Spleen (tissue), 11 donors: ENCODE measurements around the gene RYR2. TPM values are rescaled to one million over a fixed set of nuclear protein-coding genes. Genes with fewer than 3 reads are reported as not detected.
"Not testable (repeated sequence)": the region's sequence is repeated elsewhere in the genome, so short reads cannot be mapped to it uniquely, and the experiment has no call there.

Experiments used
- DNase-seq: peaks from one replicate; pipeline ENCODE4 v3.0.0-alpha.2; 2020
- H3K27ac ChIP-seq, 8 donors: fragments of 200-600 bp; sonication (generic) in 7 of 8; 1 replicate in 4 of 8; 2 replicates in 4 of 8; pipeline versions ENCODE4 v1.5.0 to v1.8.0; 2016 to 2021; ENCODE audit warnings: inconsistent platforms in 4 of 8, mild to moderate bottlenecking in 4 of 8, moderate library complexity in 1 of 8
- H3K27me3 ChIP-seq, 7 donors: fragments of 200-600 bp; sonication (generic) in 6 of 7; replicated peaks in 1 of 7; 1 replicate in 4 of 7; 2 replicates in 3 of 7; pipeline versions ENCODE4 v1.5.0 to v1.8.0; 2016 to 2021; ENCODE audit warnings: inconsistent platforms in 3 of 7, mild to moderate bottlenecking in 1 of 7
- H3K36me3 ChIP-seq, 6 donors: fragments of 200-600 bp; sonication (generic) in 5 of 6; 1 replicate in 4 of 6; 2 replicates in 2 of 6; pipeline versions ENCODE4 v1.5.0 to v1.8.0; 2016 to 2021; ENCODE audit warnings: inconsistent platforms in 2 of 6
- H3K4me1 ChIP-seq, 6 donors: fragments of 200-600 bp; sonication (generic) in 5 of 6; 1 replicate in 3 of 6; 2 replicates in 3 of 6; pipeline versions ENCODE4 v1.5.0 to v1.8.0; 2016 to 2021; ENCODE audit warnings: inconsistent platforms in 3 of 6
- H3K4me3 ChIP-seq, 8 donors: fragments of 200-600 bp; sonication (generic) in 7 of 8; 1 replicate in 4 of 8; 2 replicates in 4 of 8; pipeline versions ENCODE4 v1.5.0 to v1.8.0; 2016 to 2021; ENCODE audit warnings: inconsistent platforms in 4 of 8, mild to moderate bottlenecking in 4 of 8, moderate library complexity in 2 of 8
- H3K9me3 ChIP-seq, 8 donors: fragments of 200-600 bp; sonication (generic) in 7 of 8; 1 replicate in 4 of 8; 2 replicates in 4 of 8; pipeline versions ENCODE4 v1.5.0 to v1.8.0; 2016 to 2021; ENCODE audit warnings: inconsistent platforms in 4 of 8
- CTCF ChIP-seq, 11 experiments: fragments of 200-600 bp in 7 of 11; fragments of 450-650 bp in 4 of 11; sonication (generic) in 4 of 11; IDR thresholded peaks in 8 of 11; conservative IDR thresholded peaks in 3 of 11; 1 replicate in 7 of 11; 2 replicates in 4 of 11; pipeline versions ENCODE4 v1.4.0 to v1.8.0; 2016 to 2021; ENCODE audit warnings: antibody characterized with exemption in 11 of 11, inconsistent platforms in 4 of 11, mild to moderate bottlenecking in 1 of 11
- POLR2A ChIP-seq, 3 donors: fragments of 450-650 bp; IDR thresholded peaks; one replicate each; pipeline ENCODE4 v1.5.1; 2017; ENCODE audit warnings: antibody characterized with exemption in 3 of 3, mild to moderate bottlenecking in 1 of 3
- POLR2AphosphoS5 ChIP-seq, 3 donors: sonication (generic); formaldehyde crosslinking; IDR thresholded peaks; one replicate each; pipeline ENCODE4 v1.5.1; 2017; ENCODE audit warnings: antibody characterized with exemption in 3 of 3
- WGBS, 5 donors: extraction: QIAGEN DNeasy Blood & Tissue Kit in 3 of 5; methylation state at CpG; one replicate each; pipeline versions ENCODE4 v1.1.5 to v1.1.7; 2013 to 2018; 5-methylcytosine and 5-hydroxymethylcytosine counted together
- intact Hi-C: fragments of 100-400 bp; cut with DNase I; formaldehyde crosslinking; loops from one replicate; pipeline ENCODE4 v1.15.0; 2023; ENCODE audit warnings: low total_unique reads
- polyA plus RNA-seq, 3 donors: library from polyadenylated mRNA; stranded (reverse); fragments of 200-250 nt; gene quantifications; one replicate each; pipeline ENCODE4 v1.2.1, GENCODE V29; 2013
- total RNA-seq, 7 donors: library from RNA; depleted of rRNA in 3 of 7; stranded (reverse); fragments of >200 nt in 3 of 7; fragmentation: NEBNext Ultra II Directional in 4 of 7; extraction: Animal tissue kit (Norgen Biotek cat#: 25700) in 4 of 7; gene quantifications; one replicate each; pipeline versions ENCODE4 v1.1.0 to v1.2.1, GENCODE V29; 2016 to 2021
- donor health status: healthy with polysubstance abuse.
- donor health status: DM: no; HTN: no; CAD: no; lungs with moderate emphysema.
- donor health status: DM: no; HTN: no; CAD: no.
- donor health status: Bipolar disorder and iron deficiency.
- donor health status: healthy.
- donor health status: DM: no; HTN: no; CAD: no.
- donor health status: DM: yes; HTN: yes; CAD: no.

The RYR2 gene
- total and polyA plus RNA-seq, 10 donors = 0.12 to 7.1 (median 3.7) TPM

- H3K4me1 ChIP-seq = no peaks in the 10 kb centered on the region
- H3K4me3 ChIP-seq = no peak overlapping the region
- H3K27me3 ChIP-seq = no peaks in the 10 kb centered on the region
- WGBS, 5 donors = 63 to 89% (median 78%) methylated on average over 3 of the region's 3 CpGs
- no peak overlapping the region for H3K27ac ChIP-seq
- H3K9me3 ChIP-seq = no peaks in the 10 kb centered on the region
- TF ChIP-seq POLR2A (IDR thresholded peaks at IDR 0.05) (no peak), POLR2AphosphoS5 (IDR thresholded peaks at IDR 0.05) (no peak), CTCF (IDR thresholded peaks at IDR 0.05 in 8 of 11, conservative IDR thresholded peaks at IDR 0.05 in 3 of 11) (no peak)
- no peak for DNase-seq
- no peaks in the 10 kb centered on the region for H3K36me3 ChIP-seq
- intact Hi-C loops = no loop called here
These were observed 107.9 kb downstream of the RYR2 start for GRCh38 chr1:237149857-237150256.

- H3K4me3 ChIP-seq, H3K27me3 ChIP-seq, intact Hi-C loops, H3K27ac ChIP-seq, DNase-seq, H3K4me1 ChIP-seq, H3K9me3 ChIP-seq, H3K36me3 ChIP-seq: not testable (repeated sequence)
- 73 to 91% (median 87%) methylated on average over 6 of the region's 6 CpGs for WGBS, 5 donors
These were observed 110.0 kb downstream of the RYR2 start for GRCh38 chr1:237151979-237152378.

GRCh38 chr1:237152506-237153335, 110.7 kb downstream of the RYR2 start:
- Histone ChIP-seq H3K9me3 (no peaks in the 10 kb centered on the region), H3K27ac (peak overlapping the region in 1 of 8 donors; percentile 18), H3K4me1 (no peaks in the 10 kb centered on the region), H3K4me3 (no peak overlapping the region), H3K36me3 (no peaks in the 10 kb centered on the region), H3K27me3 (no peaks in the 10 kb centered on the region)
- DNase-seq = no peak
- intact Hi-C loops = no loop called here
- WGBS, 5 donors = 71 to 82% (median 76%) methylated on average over 5 of the region's 5 CpGs
- TF ChIP-seq CTCF (IDR thresholded peaks at IDR 0.05 in 8 of 11, conservative IDR thresholded peaks at IDR 0.05 in 3 of 11) (no peak), POLR2A (IDR thresholded peaks at IDR 0.05) (no peak), POLR2AphosphoS5 (IDR thresholded peaks at IDR 0.05) (no peak)

GRCh38 chr1:237154157-237154556, 112.2 kb downstream of the RYR2 start:
- intact Hi-C loops = no loop called here
- Histone ChIP-seq H3K27me3 (no peaks in the 10 kb centered on the region), H3K27ac (no peak overlapping the region), H3K4me3 (no peak overlapping the region), H3K36me3 (no peaks in the 10 kb centered on the region), H3K9me3 (no peaks in the 10 kb centered on the region), H3K4me1 (no peaks in the 10 kb centered on the region)
- no peak for DNase-seq
- 58 to 80% (median 70%) methylated on average over 5 of the region's 5 CpGs for WGBS, 5 donors
- no peak for TF ChIP-seq POLR2A (IDR thresholded peaks at IDR 0.05)
- TF ChIP-seq POLR2AphosphoS5 (IDR thresholded peaks at IDR 0.05) = no peak
- no peak for TF ChIP-seq CTCF (IDR thresholded peaks at IDR 0.05 in 8 of 11, conservative IDR thresholded peaks at IDR 0.05 in 3 of 11)
